Panc1 (cell line): ENCODE results near the gene TRAF3IP1.

ENCODE experiments used
- SIN3A ChIP-seq: IDR thresholded peaks from 2 replicates; pipeline ENCODE4 v1.6.1; 2012; ENCODE audit warnings: low read depth, mild to moderate bottlenecking, low read length, moderate library complexity, borderline replicate concordance; ENCODE audit not compliant: insufficient read depth
- TF ChIP-seq, protein P1 (sequence below): fragments of 450-650 bp; IDR thresholded peaks from 2 replicates; pipeline ENCODE4 v1.5.1; 2017; ENCODE audit warnings: mild to moderate bottlenecking
- TF ChIP-seq, protein P2 (sequence below), 2 experiments: IDR thresholded peaks; 2 replicates each; pipeline ENCODE4 v1.6.1; 2011 to 2012; ENCODE audit warnings: low read depth in 2 of 2, control low read depth in 1 of 2, low read length in 1 of 2, mild to moderate bottlenecking in 1 of 2, moderate library complexity in 1 of 2; ENCODE audit not compliant: insufficient read depth in 1 of 2

DNA sequence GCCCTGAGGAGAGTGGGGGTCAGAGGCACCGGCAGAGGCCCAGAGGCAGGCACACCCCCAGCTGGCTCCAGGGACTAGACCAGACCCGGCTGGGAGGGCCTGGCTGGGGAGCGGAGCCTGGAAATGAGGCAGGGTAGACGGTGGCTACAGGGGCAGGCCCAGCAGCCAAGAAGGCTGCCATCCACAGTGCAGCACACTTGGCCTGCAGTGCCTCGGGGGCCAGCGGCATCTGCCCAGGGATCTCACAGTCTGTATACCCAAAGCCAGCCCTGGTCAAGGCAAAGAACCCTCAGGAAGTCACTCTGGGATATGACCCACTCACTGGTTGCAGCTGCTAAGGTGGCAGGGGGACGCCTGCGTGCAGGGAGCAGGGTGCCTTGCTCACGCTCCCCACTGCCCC, 49.7 kb upstream of the TRAF3IP1 start:
- TF ChIP-seq, protein P1, sequence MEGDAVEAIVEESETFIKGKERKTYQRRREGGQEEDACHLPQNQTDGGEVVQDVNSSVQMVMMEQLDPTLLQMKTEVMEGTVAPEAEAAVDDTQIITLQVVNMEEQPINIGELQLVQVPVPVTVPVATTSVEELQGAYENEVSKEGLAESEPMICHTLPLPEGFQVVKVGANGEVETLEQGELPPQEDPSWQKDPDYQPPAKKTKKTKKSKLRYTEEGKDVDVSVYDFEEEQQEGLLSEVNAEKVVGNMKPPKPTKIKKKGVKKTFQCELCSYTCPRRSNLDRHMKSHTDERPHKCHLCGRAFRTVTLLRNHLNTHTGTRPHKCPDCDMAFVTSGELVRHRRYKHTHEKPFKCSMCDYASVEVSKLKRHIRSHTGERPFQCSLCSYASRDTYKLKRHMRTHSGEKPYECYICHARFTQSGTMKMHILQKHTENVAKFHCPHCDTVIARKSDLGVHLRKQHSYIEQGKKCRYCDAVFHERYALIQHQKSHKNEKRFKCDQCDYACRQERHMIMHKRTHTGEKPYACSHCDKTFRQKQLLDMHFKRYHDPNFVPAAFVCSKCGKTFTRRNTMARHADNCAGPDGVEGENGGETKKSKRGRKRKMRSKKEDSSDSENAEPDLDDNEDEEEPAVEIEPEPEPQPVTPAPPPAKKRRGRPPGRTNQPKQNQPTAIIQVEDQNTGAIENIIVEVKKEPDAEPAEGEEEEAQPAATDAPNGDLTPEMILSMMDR: no peak
- TF ChIP-seq, protein P2, sequence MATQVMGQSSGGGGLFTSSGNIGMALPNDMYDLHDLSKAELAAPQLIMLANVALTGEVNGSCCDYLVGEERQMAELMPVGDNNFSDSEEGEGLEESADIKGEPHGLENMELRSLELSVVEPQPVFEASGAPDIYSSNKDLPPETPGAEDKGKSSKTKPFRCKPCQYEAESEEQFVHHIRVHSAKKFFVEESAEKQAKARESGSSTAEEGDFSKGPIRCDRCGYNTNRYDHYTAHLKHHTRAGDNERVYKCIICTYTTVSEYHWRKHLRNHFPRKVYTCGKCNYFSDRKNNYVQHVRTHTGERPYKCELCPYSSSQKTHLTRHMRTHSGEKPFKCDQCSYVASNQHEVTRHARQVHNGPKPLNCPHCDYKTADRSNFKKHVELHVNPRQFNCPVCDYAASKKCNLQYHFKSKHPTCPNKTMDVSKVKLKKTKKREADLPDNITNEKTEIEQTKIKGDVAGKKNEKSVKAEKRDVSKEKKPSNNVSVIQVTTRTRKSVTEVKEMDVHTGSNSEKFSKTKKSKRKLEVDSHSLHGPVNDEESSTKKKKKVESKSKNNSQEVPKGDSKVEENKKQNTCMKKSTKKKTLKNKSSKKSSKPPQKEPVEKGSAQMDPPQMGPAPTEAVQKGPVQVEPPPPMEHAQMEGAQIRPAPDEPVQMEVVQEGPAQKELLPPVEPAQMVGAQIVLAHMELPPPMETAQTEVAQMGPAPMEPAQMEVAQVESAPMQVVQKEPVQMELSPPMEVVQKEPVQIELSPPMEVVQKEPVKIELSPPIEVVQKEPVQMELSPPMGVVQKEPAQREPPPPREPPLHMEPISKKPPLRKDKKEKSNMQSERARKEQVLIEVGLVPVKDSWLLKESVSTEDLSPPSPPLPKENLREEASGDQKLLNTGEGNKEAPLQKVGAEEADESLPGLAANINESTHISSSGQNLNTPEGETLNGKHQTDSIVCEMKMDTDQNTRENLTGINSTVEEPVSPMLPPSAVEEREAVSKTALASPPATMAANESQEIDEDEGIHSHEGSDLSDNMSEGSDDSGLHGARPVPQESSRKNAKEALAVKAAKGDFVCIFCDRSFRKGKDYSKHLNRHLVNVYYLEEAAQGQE (IDR thresholded peaks at IDR 0.05; ENCODE audit: insufficient read depth in 1 of 2, low read depth in 2 of 2, low read length in 1 of 2): no peak
- no peak for TF ChIP-seq SIN3A
